HG03342 (cell line): ENCODE results near the gene GRIK4.

Experiments used
- ATAC-seq: cut with Tn5 transposase; IDR thresholded peaks from one replicate; pipeline ENCODE4 v1.9.1; 2021; ENCODE audit warnings: mild to moderate bottlenecking, moderate library complexity; ENCODE audit not compliant: unreplicated experiment

Gene GRIK4

GRCh38 chr11:120794748-120795147, 283.2 kb downstream of the GRIK4 start:
- ATAC-seq: no peak

- ATAC-seq: no peak
Measured at GRCh38 chr11:120795185-120795584, 283.6 kb downstream of the GRIK4 start.

GRCh38 chr11:120797143-120797542, 285.6 kb downstream of the GRIK4 start:
- ATAC-seq: no peak

GRCh38 chr11:120798854-120799253, 287.3 kb downstream of the GRIK4 start:
- ATAC-seq: no peak

- ATAC-seq: no peak
Measured at GRCh38 chr11:120800206-120800605, 288.7 kb downstream of the GRIK4 start.

- no peak for ATAC-seq
Measured at GRCh38 chr11:120801801-120802689, 290.5 kb downstream of the GRIK4 start.

- ATAC-seq: no peak
Measured at GRCh38 chr11:120805960-120806555, 294.5 kb downstream of the GRIK4 start.

GRCh38 chr11:120807414-120808150, 296.0 kb downstream of the GRIK4 start:
- no peak for ATAC-seq

- ATAC-seq: no peak
Measured at GRCh38 chr11:120808616-120809050, 297.1 kb downstream of the GRIK4 start.

GRCh38 chr11:120810251-120810650, 298.7 kb downstream of the GRIK4 start:
- no peak for ATAC-seq

- no peak for ATAC-seq
Measured at GRCh38 chr11:120811199-120811598, 299.7 kb downstream of the GRIK4 start.

GRCh38 chr11:120811731-120812130, 300.2 kb downstream of the GRIK4 start:
- no peak for ATAC-seq

- no peak for ATAC-seq
Measured at GRCh38 chr11:120814531-120815318, 303.2 kb downstream of the GRIK4 start.

GRCh38 chr11:120815319-120816100, 304.0 kb downstream of the GRIK4 start:
- no peak for ATAC-seq

- no peak for ATAC-seq
Measured at GRCh38 chr11:120816176-120816575, 304.6 kb downstream of the GRIK4 start.

GRCh38 chr11:120816711-120817110, 305.2 kb downstream of the GRIK4 start:
- no peak for ATAC-seq

- no peak for ATAC-seq
Measured at GRCh38 chr11:120817158-120817557, 305.6 kb downstream of the GRIK4 start.

- no peak for ATAC-seq
Measured at GRCh38 chr11:120818097-120818496, 306.5 kb downstream of the GRIK4 start.

- ATAC-seq: no peak
Measured at GRCh38 chr11:120819003-120819402, 307.5 kb downstream of the GRIK4 start.
